Astrocyte of the spinal cord (primary cell): ENCODE measurements around the gene REXO2.

Experiments
- DNase-seq: peaks from one replicate; pipeline ENCODE4 v3.0.0; 2011; ENCODE audit warnings: low read depth, low spot score
- H3K4me3 ChIP-seq: 2 replicates; pipeline ENCODE4 v1.5.1; 2011; ENCODE audit warnings: low read depth, mild to moderate bottlenecking, low read length, moderate library complexity
- in situ Hi-C: cut with HindIII; loops from 2 replicates; pipeline ENCODE4 v1.10.0; 2017; ENCODE audit warnings: low sequenced_read_pairs
- TF ChIP-seq, protein P1 (sequence below): IDR thresholded peaks from 2 replicates; pipeline ENCODE4 v1.5.1; 2012; ENCODE audit warnings: low read depth, mild to moderate bottlenecking, low read length, inconsistent platforms

Gene REXO2

DNA sequence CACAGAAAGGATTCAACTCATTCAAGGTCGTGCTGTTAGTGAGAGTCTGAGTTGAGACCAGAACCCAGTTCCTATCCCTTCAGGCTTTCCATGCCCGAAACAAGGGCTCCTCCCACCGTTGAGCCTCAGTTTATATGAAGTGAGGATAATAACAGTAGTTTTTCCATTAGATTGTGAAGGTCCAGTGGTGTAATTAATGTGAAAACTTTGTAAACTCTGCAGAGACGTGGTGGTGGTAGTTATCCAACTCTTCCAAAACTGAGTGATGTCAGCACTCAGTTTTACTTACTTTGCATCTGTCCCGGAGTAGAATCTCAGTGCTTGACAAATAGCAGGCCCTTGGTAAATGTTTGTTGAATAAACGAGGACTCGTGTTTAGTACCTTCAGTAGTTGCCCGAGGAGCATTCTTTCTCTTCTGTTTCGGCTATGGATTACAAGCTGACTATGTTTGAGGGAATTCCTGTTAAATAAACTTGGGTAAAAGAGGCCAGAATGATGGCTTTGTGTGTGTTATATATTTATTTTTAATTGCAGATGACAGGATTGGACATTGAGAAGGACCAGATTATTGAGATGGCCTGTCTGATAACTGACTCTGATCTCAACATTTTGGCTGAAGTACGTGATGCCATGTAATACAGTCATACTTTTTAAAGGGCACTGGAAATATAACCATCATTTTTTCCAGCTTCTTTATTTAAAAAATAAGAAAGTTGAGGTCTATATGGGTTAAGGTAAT is 1.0 kb downstream of the REXO2 start:
- in situ Hi-C loops, result no loop called here
- H3K4me3 ChIP-seq, result peak overlapping the region; percentile 100
- TF ChIP-seq, protein P1, sequence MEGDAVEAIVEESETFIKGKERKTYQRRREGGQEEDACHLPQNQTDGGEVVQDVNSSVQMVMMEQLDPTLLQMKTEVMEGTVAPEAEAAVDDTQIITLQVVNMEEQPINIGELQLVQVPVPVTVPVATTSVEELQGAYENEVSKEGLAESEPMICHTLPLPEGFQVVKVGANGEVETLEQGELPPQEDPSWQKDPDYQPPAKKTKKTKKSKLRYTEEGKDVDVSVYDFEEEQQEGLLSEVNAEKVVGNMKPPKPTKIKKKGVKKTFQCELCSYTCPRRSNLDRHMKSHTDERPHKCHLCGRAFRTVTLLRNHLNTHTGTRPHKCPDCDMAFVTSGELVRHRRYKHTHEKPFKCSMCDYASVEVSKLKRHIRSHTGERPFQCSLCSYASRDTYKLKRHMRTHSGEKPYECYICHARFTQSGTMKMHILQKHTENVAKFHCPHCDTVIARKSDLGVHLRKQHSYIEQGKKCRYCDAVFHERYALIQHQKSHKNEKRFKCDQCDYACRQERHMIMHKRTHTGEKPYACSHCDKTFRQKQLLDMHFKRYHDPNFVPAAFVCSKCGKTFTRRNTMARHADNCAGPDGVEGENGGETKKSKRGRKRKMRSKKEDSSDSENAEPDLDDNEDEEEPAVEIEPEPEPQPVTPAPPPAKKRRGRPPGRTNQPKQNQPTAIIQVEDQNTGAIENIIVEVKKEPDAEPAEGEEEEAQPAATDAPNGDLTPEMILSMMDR, result no peak
- DNase-seq, result no peak

DNA sequence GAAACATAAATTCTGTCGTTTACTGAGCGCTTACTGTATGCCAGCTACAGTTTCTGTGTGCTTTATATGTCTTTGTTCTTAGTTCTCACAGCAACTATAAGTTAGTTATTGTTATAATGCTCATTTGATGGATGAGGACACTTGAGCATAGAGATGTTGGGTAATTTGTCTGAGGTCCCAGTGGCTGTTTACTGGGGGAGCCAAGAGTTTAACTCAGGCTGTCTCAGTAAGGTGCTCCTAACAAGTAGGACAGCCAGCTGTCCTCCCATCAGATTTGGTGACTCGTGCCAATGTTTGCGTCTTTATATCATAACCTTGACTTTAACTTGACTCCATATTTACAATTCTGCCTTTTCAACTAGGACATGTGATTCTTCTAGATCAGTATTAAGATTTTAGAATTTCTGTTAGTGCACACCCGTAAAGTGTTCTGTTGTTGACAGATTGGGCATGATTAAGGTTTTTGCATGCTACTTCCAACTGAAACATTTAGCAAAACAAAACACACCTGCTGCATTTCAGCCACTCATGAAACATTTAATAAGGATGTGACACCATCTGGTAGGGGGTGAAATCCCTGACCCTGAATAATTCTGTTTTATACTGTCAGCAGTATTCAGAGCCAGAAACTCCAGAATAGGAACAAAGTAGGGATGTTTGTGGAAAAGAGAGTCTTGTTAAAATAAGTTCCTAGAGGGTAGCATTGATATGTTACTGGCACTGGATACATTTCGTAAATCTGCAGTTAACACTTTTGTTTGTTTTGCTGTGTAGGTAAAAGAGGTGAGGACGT is 1.9 kb downstream of the REXO2 start:
- peak overlapping the region; percentile 100 for H3K4me3 ChIP-seq
- DNase-seq, result no peak
- TF ChIP-seq, protein P1, result no peak
- in situ Hi-C loops, result no loop called here

DNA sequence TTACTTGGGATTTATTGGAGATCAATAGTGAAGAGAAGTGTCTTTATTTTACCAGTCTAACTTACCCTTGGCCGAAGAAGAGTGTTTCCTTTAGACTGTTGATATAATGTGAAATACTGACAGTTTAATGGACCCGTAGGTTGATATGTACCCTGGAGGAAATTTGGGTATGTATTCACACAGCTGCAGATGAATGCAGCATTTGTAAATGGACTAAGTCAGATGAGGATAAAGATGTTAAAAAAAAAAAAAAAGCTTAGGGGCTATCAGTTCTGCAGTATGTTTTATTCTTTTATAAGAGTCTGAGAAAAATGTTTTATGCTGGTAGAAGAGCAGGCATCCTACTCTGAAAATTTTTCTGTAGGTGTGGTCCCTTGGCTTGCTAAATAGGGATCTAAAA is 2.7 kb downstream of the REXO2 start:
- TF ChIP-seq, protein P1, result no peak
- no peak for DNase-seq
- in situ Hi-C loops, result no loop called here
- no peak overlapping the region for H3K4me3 ChIP-seq

DNA sequence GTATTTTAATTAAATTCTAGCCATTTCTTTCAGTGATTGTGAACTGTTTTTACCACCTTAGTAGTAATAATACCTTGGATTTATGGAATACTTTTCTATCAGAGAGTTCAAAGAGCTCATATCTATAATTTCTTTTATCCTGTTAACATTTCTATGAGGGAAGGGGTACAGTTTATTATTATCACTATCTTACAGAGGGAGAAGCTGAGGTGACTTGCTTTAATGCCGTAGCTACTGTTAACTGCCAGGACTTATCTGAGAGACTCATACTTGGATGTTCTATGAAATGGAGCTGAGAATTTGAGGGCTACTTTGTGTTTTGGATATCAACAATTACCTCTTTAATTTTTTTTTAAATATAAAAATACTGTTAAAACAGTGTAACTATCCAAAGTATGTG is 3.3 kb downstream of the REXO2 start:
- TF ChIP-seq, protein P1, result no peak
- no peak for DNase-seq
- in situ Hi-C loops, result no loop called here
- H3K4me3 ChIP-seq, result no peak overlapping the region

DNA sequence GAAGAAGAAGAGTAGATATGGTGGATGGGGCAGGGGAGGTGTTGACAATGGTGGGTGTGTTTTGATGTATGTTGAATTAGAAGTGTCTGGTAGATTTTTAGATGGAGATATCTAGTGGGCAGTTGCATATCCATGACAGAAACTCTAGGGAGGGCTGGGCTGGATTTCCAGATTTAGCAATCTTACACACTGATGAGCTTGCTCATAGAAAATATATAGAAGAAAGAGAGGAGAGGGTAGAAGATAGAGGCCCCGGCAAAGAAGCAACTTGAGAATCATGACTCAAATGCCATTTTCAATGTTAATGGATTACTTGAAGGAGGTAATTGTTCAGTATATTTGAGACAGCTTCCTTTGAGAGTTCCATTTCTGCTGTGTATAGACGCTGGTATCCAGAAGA is 8.2 kb downstream of the REXO2 start:
- no peak for DNase-seq
- in situ Hi-C loops, result no loop called here
- TF ChIP-seq, protein P1, result no peak
- no peak overlapping the region for H3K4me3 ChIP-seq

DNA sequence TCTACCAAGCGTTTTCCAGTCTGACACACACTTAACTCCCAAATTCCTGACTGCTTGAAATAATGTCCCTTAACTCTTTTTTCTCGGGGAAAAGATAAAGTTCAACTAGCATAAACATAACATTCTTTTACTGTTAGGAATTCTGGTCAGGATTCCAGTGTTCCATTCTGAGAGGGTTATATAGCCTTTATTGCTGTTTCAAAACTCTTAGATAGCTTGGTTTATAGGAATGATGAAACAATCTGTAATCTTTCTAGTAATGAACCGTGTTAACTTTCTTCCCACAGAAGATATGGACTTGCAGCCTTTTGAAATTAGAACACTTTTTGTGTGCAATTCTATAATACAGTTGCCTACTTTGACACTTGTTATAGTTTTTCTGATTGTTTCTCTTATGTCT is 8.6 kb downstream of the REXO2 start:
- in situ Hi-C loops, result no loop called here
- DNase-seq, result peak; percentile 58
- TF ChIP-seq, protein P1, result no peak
- H3K4me3 ChIP-seq, result no peak overlapping the region
